GM18502 (cell line): Measurements from ENCODE around the gene PRC1.
"Not testable (repeated sequence)": the region's sequence is repeated elsewhere in the genome, so short reads cannot be mapped to it uniquely, and the experiment has no call there.

ENCODE experiments used
- ATAC-seq: cut with Tn5 transposase; IDR thresholded peaks from one replicate; pipeline ENCODE4 v1.9.1; 2021; ENCODE audit warnings: mild to moderate bottlenecking; ENCODE audit not compliant: unreplicated experiment, poor library complexity

PRC1 gene, protein sequence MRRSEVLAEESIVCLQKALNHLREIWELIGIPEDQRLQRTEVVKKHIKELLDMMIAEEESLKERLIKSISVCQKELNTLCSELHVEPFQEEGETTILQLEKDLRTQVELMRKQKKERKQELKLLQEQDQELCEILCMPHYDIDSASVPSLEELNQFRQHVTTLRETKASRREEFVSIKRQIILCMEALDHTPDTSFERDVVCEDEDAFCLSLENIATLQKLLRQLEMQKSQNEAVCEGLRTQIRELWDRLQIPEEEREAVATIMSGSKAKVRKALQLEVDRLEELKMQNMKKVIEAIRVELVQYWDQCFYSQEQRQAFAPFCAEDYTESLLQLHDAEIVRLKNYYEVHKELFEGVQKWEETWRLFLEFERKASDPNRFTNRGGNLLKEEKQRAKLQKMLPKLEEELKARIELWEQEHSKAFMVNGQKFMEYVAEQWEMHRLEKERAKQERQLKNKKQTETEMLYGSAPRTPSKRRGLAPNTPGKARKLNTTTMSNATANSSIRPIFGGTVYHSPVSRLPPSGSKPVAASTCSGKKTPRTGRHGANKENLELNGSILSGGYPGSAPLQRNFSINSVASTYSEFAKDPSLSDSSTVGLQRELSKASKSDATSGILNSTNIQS

DNA sequence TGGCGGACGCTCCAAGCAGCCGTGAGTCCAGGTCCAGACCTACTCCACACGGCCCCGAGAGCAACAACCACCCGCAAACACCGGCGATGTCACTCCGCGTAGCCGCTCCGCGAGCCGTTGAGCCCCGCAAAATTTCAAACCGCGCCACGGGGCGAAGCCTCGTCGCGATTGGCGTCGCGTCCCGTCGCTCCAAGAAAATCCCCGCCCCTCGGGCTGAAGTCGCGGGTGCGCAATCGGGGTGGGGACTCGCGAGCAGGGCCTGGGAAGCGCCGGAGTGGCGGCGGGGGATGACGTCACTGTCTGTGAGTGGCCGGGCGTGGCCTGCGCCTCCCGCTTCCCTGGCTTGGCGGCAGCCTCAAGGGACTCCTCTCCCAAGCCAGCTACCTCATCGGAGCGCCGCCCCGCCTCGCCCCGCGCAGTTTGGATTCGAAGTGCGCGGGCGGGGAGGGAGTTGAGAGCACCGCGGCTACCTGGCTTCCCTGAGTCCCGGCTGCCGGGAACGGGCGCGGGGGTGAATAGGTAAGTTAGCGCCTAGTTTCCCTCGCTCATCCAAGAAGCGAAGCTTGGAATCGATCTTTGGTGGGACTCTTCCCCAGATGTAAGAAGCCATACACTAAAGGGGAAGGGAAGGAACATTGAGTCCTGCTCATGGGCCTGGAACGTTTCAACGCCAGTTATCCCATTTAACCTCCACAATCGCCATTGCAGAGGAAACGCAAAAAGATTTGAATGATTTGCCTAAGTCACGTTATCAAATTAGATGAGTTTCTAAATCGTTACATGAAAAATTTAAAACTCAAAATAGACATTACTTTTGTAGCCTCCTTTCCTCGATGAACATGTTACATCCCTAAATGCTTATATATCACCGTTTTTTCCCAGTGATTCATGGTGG is at the start of gene PRC1:
PRC1 (minus strand) TSS at position 119 of the 895 bp plus-strand sequence; CDS start at position 1, 118 bp downstream.
- ATAC-seq, result peak; percentile 96

DNA sequence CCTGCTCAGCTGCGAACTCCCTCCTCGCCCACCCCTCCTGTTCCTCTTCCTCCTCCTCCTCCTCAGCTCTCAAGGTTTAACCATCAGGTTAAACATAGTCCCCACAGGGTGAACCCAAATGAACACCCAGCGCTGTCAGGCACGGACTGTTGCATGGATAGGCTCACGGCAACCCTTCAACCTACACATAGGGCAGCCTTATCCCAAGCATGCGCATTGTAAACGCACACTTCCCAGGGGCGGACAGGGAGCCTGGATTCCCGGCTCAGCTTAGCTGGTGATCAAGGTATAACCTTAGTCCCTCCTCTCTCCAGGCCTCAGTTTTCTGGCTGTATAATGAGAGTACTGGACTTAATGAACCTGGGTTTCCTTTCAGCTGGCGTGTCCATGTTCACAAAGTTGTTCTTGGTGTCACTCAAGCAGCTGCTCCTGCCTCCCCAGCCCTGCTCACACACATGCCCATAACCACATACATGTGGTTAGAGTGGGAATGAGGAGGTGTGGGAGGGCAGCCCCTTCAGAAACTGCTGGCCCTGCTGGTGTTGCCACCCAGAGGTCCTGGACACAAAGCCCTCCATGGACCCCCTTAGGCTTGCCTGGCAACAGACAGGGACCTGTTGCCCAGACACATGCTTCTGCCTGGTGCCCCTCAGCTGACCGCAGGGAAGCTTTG is 49.0 kb upstream of the PRC1 start:
- no peak for ATAC-seq

DNA sequence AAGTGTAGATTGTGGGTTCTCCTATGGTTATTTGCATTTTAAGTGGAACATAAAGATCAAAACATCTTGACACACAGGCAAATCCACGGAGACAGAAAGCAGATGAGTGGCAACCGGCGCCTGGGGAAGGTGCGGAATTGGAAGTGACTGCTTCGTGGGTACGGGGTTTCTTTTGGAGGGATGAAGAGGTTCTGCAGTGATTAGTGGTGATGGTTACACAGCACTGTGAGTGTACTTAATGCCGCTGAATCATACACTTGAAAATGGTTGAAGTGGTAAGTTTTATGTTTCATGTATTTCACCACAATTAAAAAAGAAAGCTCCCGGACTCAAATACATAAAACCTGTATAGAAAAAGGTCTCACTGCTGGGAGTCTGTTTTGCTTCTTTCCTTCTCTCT is 46.5 kb upstream of the PRC1 start:
- ATAC-seq, result no peak

DNA sequence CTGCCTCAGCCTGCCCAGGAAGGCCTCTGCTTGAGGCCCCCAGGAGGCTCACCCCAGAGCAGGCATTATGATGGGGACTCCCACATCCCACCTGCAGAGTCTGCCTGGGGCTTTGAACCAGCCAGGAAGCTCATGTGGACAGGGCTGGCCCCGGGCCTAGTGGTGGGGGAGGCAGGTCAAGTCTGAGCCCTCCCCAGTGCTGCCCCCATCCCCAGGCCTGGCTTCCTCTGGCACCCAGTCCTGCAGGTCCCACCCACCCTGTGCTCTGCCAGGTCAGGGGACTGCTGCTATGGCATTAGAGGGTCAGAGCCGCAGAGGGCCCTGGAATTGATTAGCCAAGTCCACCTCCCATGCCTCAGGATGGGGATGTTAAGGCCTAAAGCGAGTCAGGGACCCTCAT is 45.7 kb upstream of the PRC1 start:
- no peak for ATAC-seq

DNA sequence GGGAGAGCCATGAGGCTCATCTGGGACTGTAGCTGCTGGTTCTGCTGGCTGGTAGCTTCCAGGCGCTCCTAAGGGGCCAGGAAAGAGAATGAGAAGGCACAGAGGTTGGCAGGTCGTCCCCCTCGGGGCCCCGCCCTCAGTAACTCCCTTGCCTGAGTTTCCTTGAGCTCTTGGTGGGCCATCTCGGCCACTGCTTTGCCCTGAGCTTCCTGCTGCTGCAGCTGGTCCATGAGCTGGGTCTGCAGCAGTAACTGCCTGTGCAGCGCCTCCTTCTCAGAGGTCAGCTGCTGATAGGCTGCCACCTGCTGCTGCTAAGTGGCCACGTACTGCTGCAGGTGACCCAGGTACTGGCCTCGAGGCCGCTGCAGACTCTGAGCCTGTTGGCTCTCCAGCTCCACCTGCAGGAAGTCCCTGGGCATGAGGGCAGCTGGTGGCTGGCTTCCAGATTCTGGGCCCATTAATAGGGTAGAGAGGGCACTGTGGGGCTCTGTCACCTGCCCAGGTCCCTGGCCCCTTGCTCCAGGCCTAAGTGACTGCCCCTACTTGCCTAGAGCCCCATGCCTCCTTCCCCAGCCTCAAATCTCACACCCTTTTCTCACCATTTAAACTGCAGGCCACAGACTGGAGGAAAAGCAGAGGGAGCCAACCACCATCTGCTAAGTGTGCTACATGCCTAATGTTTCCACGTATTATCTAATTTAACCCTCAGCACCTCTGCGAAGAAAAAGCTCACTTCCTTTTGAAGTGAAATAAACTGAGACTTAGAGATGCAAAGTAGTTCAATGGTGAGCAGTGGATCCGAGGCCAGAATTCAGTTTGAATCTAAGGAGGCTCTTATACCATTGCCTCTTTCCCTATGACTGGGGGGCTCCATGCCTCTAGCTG is 38.8 kb upstream of the PRC1 start:
- ATAC-seq, result peak; percentile 60

DNA sequence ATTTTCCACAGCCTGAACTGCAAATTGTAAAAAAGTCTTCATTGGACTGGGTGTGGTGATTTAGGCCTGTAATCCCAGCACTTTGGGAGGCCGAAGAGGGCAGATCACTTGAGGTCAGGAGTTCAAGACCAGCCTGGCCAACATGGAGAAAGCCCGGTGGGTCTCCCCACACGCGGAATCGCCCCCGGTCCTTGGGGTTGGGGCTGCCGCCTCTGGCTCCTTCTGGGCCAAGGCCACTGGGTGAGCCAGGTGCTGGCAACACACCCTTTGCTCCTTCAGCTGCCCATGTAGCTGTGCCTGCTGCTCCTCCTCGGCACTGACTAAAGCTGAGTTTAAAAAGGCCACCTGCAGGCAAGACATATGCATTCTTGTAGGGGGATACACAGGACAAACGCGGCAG is 37.5 kb upstream of the PRC1 start:
- ATAC-seq, result no peak

DNA sequence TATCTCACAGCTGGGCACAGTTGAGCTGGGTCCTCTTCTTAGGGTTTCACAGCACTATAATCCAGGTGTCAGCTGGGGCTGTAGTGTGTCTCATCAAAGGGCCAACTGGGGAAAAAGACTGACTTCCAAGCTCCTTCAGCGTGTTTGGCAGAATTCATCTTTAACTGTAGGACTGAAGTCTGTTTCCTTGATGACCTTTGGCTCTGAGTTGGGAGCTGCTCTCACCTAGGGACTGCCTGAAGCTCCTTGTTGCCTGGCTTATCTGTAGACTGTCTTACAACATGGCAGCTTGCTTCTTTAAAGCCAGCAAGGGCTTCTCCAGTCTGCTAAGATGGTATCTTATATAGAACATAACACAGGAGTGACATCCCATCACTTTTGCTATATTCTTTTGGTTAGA is 33.3 kb upstream of the PRC1 start:
- no peak for ATAC-seq

DNA sequence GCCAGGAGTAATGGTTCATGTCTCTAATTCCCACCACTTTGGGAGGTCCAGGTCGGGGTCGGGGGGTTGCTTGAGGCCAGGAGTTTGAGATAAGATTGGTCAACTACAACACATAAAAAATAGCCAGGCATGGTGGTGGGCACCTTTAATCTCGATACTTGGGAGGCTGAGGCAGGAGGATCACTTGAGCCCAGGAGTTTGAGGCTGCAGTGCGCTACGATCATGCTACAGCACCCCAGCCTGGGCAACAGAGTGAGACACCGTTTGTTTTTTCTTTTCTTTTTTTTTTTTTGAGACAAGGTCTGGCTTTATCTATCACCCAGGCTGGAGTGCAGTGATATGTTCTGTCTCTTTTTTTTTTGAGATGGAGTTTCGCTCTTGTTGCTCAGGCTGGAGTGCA is 29.4 kb upstream of the PRC1 start:
- no peak for ATAC-seq

DNA sequence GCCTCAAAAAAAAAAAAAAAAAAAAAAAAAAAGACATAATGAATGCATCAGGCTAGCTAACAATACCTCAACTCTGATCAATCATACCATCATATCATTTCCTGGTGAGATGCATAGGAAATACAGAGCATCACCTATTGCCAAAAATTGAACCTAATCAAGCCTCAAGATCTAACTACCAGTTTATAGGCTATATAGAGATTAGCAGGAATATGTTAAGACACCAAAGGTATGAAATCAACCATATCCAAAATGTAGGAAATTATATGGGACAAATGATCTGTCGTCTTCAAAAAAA is 28.4 kb upstream of the PRC1 start:
- no peak for ATAC-seq

DNA sequence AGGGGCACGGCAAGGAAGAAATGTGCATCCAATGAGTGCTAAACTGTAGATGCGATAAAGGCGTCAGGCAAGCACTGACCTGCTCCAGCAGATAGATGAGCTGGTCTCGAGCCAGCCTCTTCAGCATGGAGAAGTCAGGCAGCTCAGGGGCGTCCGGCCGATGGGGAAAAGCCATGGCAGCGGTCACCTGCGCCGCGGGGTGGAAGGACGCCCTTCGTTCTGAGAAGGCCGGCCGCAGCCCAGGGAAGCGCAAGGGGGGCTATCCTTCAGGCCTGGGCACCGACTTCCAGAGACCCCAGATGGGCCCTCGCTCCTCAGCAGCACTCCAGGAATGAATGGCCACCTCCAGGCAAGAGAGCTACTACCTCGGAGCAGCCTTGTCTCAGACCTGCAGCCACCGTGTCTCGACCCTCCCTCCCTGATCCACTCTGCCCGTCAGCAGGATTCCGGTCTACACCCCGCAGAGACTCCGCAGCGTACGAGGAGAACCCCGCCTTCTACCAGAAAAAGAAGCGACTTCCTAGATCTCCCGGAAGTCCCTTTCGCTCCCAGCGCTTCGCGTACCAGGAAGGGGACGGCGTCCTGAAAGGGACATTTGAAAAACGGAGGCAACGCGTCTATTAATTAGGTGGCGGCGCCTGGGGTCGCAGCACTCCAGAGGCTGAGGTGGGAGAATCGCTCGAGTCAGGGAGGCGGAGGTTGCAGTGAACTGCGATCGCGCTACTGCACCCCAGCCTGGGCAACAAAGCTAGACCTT is 27.9 kb upstream of the PRC1 start, which contains the start of gene VPS33B:
VPS33B (minus strand) TSS at position 520 of the 757 bp plus-strand sequence; CDS start at position 175, 345 bp downstream.
- peak; percentile 83 for ATAC-seq

DNA sequence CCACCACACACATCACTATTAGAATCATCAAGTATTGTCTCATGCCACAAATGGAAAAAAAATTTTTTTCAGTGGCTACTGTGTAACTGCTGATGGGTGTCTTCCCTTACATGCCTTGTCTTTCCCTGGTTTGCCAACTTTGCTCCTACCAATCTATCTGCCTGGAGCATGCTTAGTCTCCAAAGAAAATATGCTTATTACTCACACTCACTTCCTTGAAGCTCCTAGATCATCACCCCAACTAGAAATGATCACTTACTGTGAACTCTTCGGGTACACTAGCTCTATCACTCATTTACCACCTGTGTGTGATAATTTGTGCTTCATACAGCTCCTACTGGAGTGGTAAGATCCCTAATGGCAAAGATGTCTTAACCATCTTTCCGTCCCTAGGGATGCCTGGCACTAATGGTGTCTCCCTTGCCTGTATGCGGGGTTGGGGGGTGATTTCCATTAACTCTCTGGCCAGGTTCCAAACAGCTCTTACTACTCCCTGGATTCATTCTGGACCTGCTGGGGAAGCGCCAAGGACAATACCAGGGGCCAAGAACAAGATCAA is 27.3 kb upstream of the PRC1 start:
- ATAC-seq, result peak; percentile 1

DNA sequence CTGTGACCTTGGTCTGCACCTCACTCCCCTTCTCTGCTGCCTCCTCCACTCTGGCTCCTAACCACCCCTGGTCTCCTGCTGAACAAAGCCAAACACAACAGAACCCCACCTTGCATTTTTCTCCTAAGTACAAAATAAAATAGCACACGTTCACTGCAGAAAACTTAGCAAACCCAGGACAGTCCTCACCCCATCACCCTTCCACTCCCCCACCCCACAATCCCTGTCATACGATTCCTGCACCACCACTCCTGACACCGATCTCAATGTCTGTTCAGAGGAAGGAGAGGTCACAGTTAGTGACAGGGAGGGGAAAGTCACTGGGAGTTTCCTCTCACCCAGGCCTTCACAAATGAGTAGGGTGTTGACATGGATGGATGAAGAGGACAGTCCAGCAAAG is 23.8 kb upstream of the PRC1 start:
- ATAC-seq, result no peak

DNA sequence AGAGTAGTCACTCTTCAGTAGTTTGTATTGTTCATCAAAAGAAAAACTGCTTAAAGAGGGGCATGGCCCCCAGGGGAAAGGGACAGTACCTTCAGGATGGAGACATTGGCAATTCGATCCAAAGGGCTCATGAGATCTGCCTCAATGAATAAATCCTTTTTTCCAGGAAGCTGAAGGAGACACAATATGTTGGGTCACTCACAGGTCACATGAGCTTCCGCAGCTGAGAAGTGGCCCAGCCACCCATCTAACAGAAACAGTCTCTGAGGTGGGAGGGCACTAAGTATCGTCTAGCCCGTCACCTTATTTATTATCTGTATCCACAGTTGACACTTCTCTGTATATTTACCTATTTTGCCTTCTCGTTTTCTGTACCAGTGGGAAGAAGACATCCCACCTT is 23.4 kb upstream of the PRC1 start:
- ATAC-seq, result no peak

DNA sequence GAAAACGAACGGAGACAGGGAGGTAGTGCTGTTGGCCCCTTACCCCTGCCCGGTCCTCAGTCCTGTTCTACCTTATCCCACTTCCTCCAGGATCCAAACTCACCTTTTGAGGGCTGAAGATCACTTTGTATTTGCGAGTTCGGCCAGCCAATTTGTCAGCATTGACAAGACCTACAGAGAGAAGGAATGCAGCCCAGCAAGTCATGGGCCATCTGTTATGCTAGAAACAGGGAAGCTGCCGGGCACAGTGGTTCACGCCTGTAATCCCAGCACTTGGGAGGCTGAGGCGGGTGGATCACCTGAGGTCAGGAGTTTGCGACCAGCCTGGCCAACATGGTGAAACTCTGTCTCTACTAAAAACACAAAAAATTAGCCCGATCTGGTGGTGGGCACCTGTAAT is 19.4 kb upstream of the PRC1 start:
- ATAC-seq, result not testable (repeated sequence)

DNA sequence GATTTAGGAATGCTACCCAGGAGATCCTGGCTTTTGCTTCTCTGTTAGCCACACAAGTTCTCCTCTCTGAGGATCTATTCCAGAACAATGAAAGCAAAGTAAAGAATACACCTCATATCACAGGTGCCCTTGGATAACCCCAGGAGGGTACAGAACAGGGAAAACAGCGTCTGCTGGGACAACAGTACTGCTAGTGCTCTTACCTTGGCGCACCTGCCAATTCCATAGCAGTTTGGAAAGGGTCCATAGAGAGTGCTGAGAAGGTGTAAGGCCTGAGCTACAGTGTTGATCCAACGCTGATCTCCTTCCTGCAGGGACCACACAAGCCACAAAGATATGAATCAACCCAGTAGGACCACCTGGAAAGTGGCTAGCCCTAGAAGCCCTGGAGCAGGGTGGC is 12.9 kb upstream of the PRC1 start:
- no peak for ATAC-seq

DNA sequence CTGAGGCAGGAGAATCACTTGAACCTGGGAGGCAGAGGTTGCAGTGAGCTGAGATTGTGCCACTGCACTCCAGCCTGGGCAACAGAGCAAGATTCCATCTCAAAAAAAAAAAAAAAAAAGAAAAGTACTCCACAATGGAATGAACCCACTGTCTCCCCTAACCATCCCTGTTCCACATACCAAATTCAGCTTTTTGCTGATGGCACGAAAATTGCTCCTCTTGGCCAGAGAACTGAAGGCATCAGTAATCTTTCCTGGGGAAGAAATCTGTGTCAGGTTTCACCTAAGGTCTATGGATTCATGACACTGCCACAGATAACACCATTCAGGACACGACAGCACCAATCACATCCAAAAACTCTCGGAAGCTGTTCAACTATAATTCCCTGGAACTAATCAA is 6.9 kb upstream of the PRC1 start:
- ATAC-seq, result no peak

DNA sequence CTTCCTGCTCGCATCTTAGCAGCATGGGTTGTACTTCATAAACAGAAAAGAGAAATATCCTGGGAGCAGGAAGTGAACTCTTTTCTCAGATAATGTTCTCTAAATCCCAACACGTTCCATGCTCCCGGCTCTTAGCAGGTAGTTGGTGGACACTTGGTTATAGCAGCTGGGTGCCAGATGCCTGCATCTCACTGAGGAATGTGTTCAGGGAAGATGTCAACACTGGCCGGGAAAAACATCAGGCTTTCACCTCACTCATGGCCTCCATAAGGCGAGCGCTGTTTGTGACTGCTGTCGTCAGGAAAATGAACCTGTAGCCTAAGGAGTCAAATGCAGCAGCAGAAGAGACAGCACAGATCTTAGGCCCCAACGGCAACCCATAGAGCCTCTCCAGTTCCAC is 4.4 kb upstream of the PRC1 start:
- no peak for ATAC-seq

DNA sequence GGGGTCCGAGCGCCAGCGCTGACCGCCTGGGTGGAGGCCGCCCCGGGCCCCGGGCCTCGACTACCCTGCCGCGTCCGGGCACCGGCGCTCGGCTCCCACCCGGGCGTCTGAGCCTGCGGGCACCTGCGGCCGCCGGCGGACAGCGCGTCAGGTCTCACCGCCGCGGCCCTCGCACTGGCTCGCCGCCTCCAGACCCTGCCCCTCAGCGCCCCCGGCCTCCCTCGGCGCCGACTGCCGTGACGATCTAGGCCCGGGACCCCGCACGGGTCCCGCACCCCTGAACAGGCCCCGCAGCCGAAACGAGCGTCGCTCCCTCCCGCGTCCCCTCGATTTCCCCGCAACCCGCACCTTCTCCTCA is 297 bp downstream of the PRC1 start:
- ATAC-seq, result peak; percentile 17
